PC-3 (cell line): ENCODE measurements around the gene FYN. TPM values are rescaled to one million over a fixed set of nuclear protein-coding genes. Genes with fewer than 3 reads are reported as not detected.
A peak's percentile ranks its signal among the peaks of the same experiment; 100 is the strongest.

Experiments used
- ATAC-seq: fragments of 200-7000 bp; cut with Tn5 transposase; 2 replicates; pipeline ENCODE4 v1.9.1; 2020; ENCODE audit warnings: mild to moderate bottlenecking, moderate library complexity
- BruUV-seq: library from RNA; stranded (reverse); fragments of 400-500 nt; replicated peaks from 2 replicates; lab custom pipeline; 2021; lab: Mats Ljungman, UMichigan
- CTCF ChIA-PET: fragments of 300-600 bp; sonication (Branson Sonifier 250); formaldehyde crosslinking; loops from one replicate; lab custom pipeline; 2022; ENCODE audit warnings: antibody characterized with exemption; lab: Charles Lee
- POLR2A ChIA-PET: fragments of 300-600 bp; sonication (Branson Sonifier 250); formaldehyde crosslinking; loops from one replicate; lab custom pipeline; 2022; ENCODE audit warnings: antibody characterized with exemption; ENCODE audit not compliant: unreplicated experiment; lab: Charles Lee
- DNase-seq: peaks from one replicate; pipeline ENCODE4 v3.0.0-alpha.2; 2015
- H2AFZ ChIP-seq: fragments of 300-600 bp; sonication (generic); 2 replicates; pipeline ENCODE4 v1.6.0; 2016; ENCODE audit warnings: antibody characterized with exemption, low read length
- H3F3A ChIP-seq: fragments of 300-600 bp; sonication (generic); one replicate; pipeline ENCODE4 v1.6.0; 2017; ENCODE audit warnings: antibody characterized with exemption, low read length, control low read depth, mild to moderate bottlenecking; ENCODE audit not compliant: unreplicated experiment
- H3K27ac ChIP-seq: fragments of 300-600 bp; sonication (generic); 2 replicates; pipeline ENCODE4 v1.5.1; 2016; ENCODE audit warnings: mild to moderate bottlenecking, low read length
- H3K27me3 ChIP-seq: fragments of 300-600 bp; sonication (generic); 2 replicates; pipeline ENCODE4 v1.6.1; 2016; ENCODE audit warnings: low read length, mixed read lengths
- H3K36me3 ChIP-seq: fragments of 300-600 bp; sonication (generic); 2 replicates; pipeline ENCODE4 v1.6.1; 2016; ENCODE audit warnings: low read depth, mixed run types, low read length, mixed read lengths
- H3K4me1 ChIP-seq: fragments of 300-600 bp; sonication (generic); 2 replicates; pipeline ENCODE4 v1.5.1; 2016; ENCODE audit warnings: low read length; ENCODE audit not compliant: insufficient read depth
- H3K4me2 ChIP-seq: fragments of 300-600 bp; sonication (generic); 2 replicates; pipeline ENCODE4 v1.6.0; 2016; ENCODE audit warnings: low read length
- H3K4me3 ChIP-seq: fragments of 300-600 bp; sonication (generic); 2 replicates; pipeline ENCODE4 v1.5.1; 2016; ENCODE audit warnings: mild to moderate bottlenecking, low read length, mixed read lengths
- H3K79me2 ChIP-seq: fragments of 300-600 bp; sonication (generic); 2 replicates; pipeline ENCODE4 v1.6.1; 2017; ENCODE audit warnings: low read length, mixed read lengths
- H3K9ac ChIP-seq: fragments of 300-600 bp; sonication (generic); 2 replicates; pipeline ENCODE4 v1.6.0; 2016; ENCODE audit warnings: mild to moderate bottlenecking, low read length
- H3K9me2 ChIP-seq: fragments of 300-600 bp; sonication (generic); replicated peaks from 2 replicates; pipeline ENCODE4 v1.6.1; 2016; ENCODE audit warnings: mixed run types, low read length, mixed read lengths
- H3K9me3 ChIP-seq: fragments of 300-600 bp; sonication (generic); 2 replicates; pipeline ENCODE4 v1.6.1; 2016; ENCODE audit warnings: low read length, mixed read lengths
- H4K20me1 ChIP-seq: fragments of 300-600 bp; sonication (generic); 2 replicates; pipeline ENCODE4 v1.6.1; 2016; ENCODE audit warnings: low read length, mixed read lengths
- CTCF ChIP-seq: fragments of 300-600 bp; sonication (generic); conservative IDR thresholded peaks from 2 replicates; pipeline ENCODE4 v1.5.1; 2017; ENCODE audit warnings: antibody characterized with exemption, low read depth, mild to moderate bottlenecking, low read length
- EZH2 ChIP-seq: fragments of 300-600 bp; sonication (generic); IDR thresholded peaks from one replicate; pipeline ENCODE4 v1.6.1; 2017; ENCODE audit warnings: antibody characterized with exemption, mild to moderate bottlenecking, low read length; ENCODE audit not compliant: unreplicated experiment
- EZH2phosphoT487 ChIP-seq: fragments of 300-600 bp; sonication (generic); IDR thresholded peaks from 2 replicates; pipeline ENCODE4 v1.6.1; 2018; ENCODE audit warnings: mild to moderate bottlenecking, antibody characterized with exemption, low read length, borderline replicate concordance
- intact Hi-C: fragments of 100-400 bp; cut with micrococcal nuclease; formaldehyde crosslinking; loops from 2 replicates; pipeline ENCODE4 v1.9.0; 2023
- total RNA-seq: library from RNA; depleted of rRNA; stranded (reverse); fragments of >200 nt; gene quantifications from 2 replicates; pipeline ENCODE4 v1.2.3, GENCODE V29; 2014

Gene FYN
- total RNA-seq, 1 experiment from 2014 or later = 27.6 TPM

DNA sequence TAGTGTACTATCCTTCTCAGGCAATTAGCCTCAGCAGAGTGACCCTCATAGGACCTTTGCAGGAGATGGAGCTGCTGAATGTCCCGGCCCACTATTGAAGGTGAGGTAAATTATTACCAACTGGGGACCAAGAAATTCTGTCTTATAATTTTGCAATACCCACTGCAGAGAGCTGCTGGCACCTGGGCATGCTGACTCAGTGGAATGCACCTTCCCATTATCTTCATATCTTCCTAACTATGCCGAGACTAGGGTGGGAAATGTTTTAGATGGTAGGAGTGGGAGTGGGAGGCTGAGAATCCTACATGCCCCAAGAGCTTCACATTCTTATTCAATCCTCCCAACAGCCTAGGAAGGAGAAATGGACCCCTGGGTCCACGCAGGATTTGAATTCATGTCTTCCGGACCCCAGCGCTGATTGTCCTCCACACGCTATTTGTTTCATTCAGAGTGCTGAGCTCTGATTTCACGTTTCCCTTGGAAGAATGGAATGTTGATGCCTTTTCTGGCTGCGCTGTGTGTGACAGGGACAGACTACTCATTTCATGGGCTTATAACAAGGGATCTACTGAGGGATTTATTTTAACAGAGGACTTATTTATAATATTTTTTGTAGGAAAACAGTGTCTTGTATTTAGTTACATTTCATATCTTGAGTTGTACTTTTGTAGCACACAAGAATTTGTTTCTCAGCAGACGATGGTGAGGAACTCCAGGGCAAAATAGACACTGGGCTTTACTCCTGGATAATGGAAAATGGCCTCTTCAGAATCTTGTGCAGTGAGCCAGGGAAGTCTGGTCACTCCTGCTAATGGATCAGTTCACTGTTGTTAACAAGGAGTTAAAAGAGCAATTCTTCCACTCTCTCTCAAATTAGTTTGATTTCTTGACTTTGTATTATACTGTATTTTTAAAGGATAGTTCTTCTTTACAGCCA, 66.4 kb downstream of the FYN start:
- Histone ChIP-seq H3K9me2 (no peaks in the 10 kb centered on the region), H3K79me2 (no peaks in the 10 kb centered on the region), H3F3A (no peaks in the 10 kb centered on the region), H3K27me3 (no peaks in the 10 kb centered on the region), H3K36me3 (no peaks in the 10 kb centered on the region), H3K4me3 (no peak overlapping the region), H2AFZ (no peak overlapping the region), H4K20me1 (no peaks in the 10 kb centered on the region), H3K9ac (0 out of 2 replicates have a peak overlapping the region, but pooled peaks have one; percentile 45), H3K4me1 (peaks cover 44% of the 10 kb centered on the region), H3K27ac (peak overlapping the region; percentile 82), H3K9me3 (no peaks in the 10 kb centered on the region), H3K4me2 (peak overlapping the region; percentile 82)
- no TSS peak for BruUV-seq
- POLR2A ChIA-PET = no interaction called here
- DNase-seq (no peak), ATAC-seq (no peak)
- intact Hi-C loops = no loop called here
- CTCF ChIA-PET = no interaction called here
- no peak for TF ChIP-seq CTCF
- TF ChIP-seq EZH2phosphoT487 = no peak
- TF ChIP-seq EZH2 = no peak

GRCh38 chr6:111806165-111806547, 67.1 kb downstream of the FYN start:
- peaks cover 43% of the 10 kb centered on the region for H3K4me1 ChIP-seq
- H3K4me3 ChIP-seq = peak overlapping the region; percentile 50; the same call in 1 of the 2 replicates
- no peaks in the 10 kb centered on the region for H3K9me3 ChIP-seq
- no peaks in the 10 kb centered on the region for H3F3A ChIP-seq
- no TSS peak for BruUV-seq
- H3K27ac ChIP-seq = peak overlapping the region; percentile 82
- H3K9ac ChIP-seq = peak overlapping the region; percentile 45; the same call in 1 of the 2 replicates
- CTCF ChIA-PET = interaction anchor here (0.6 kb wide), 1 partner anchor 184 kb away, joined by 6 read pairs; no protein-coding TSS in a partner anchor
- no peak overlapping the region for H2AFZ ChIP-seq
- no peaks in the 10 kb centered on the region for H3K9me2 ChIP-seq
- peak overlapping the region; percentile 82 for H3K4me2 ChIP-seq
- H4K20me1 ChIP-seq = no peaks in the 10 kb centered on the region
- DNase-seq (no peak), ATAC-seq (no peak)
- no peaks in the 10 kb centered on the region for H3K36me3 ChIP-seq
- H3K79me2 ChIP-seq = no peaks in the 10 kb centered on the region
- POLR2A ChIA-PET = no interaction called here
- TF ChIP-seq EZH2phosphoT487 = no peak
- no peak for TF ChIP-seq EZH2
- no peak for TF ChIP-seq CTCF
- H3K27me3 ChIP-seq = no peaks in the 10 kb centered on the region
- intact Hi-C loops = no loop called here
